Measurements from ENCODE around the gene AP1S3. TPM values are rescaled to one million over a fixed set of nuclear protein-coding genes. Genes with fewer than 3 reads are reported as not detected.

The AP1S3 gene
- total and polyA plus RNA-seq, 2 donors (not counting 3 experiments of a cell fraction or from before 2014, with no cell fraction given): 0.69 to 3.8 TPM

DNA sequence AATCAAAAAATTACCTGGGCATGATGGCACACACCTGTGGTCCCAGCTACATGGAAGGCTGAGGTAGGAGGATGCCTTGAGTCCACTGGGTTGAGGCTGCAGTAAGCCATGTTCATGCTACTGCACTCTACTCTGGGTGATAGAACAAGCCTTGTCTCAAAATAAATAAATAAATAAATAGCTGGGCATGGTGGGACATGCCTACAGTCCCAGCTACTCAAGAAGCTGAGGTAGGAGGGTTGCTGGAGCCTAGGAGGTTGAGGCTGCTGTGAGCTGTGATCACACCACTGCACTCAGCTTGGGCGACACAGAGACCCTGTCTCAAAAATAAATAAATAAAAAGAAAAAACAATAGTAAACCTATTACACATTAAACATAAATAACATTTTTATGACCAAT lies 3.0 kb downstream of the AP1S3 start:
- BruUV-seq (replicated peaks): no TSS peak
- Histone ChIP-seq H3K9me1 (replicated peaks; ENCODE audit: control insufficient read depth, extremely low read depth, insufficient read depth, low read length) (no peaks in the 10 kb centered on the region), H3K36me3 (ENCODE audit: control insufficient read depth in 2 of 2, extremely low read depth in 1 of 2, insufficient read depth in 2 of 2, low read length in 2 of 2) (no peaks in the 10 kb centered on the region), H3K4me1 (ENCODE audit: control insufficient read depth, extremely low read depth, insufficient read depth, low read length) (peaks cover 7% of the 10 kb centered on the region), H3K9ac (replicated peaks; ENCODE audit: extremely low read depth, insufficient read depth, low read length) (no peak overlapping the region), H3K27me3 (ENCODE audit: control insufficient read depth in 2 of 2, insufficient read depth in 2 of 2, low read length in 2 of 2) (no peaks in the 10 kb centered on the region), H4K20me1 (replicated peaks; ENCODE audit: control insufficient read depth, extremely low read depth, insufficient read depth, low read length) (no peaks in the 10 kb centered on the region), H3K9me3 (replicated peaks; ENCODE audit: control insufficient read depth, insufficient read depth, low read length) (no peaks in the 10 kb centered on the region), H2AFZ (ENCODE audit: low read depth, low read length) (no peak overlapping the region), H3K4me2 (ENCODE audit: insufficient read depth, low read length) (no peak overlapping the region), H3K4me3 (replicated peaks in 1 of 3; ENCODE audit: insufficient read depth in 1 of 3, low read depth in 1 of 3, low read length in 3 of 3) (no peak overlapping the region), H3K79me2 (ENCODE audit: control insufficient read depth, insufficient read depth, low read length) (no peaks in the 10 kb centered on the region), H3K27ac (ENCODE audit: insufficient read depth, low read depth, low read length) (no peak overlapping the region)
- DNase-seq (ENCODE audit: low read depth, low spot score): no peak
- dilution Hi-C loops (cut with MboI; ENCODE audit: extremely low pct_ligation_motif_present, low sequenced_read_pairs): no loop called here
- TF ChIP-seq JUN (IDR thresholded peaks at IDR 0.05; ENCODE audit: borderline replicate concordance, insufficient read depth, insufficient read length, low read depth) (no peak), MAX (IDR thresholded peaks at IDR 0.05; ENCODE audit: insufficient read depth, insufficient read length) (no peak), POLR2AphosphoS5 (IDR thresholded peaks at IDR 0.05; ENCODE audit: insufficient read depth, low read depth, low read length) (no peak), GATA2 (IDR thresholded peaks at IDR 0.05; ENCODE audit: insufficient read depth, insufficient read length, low read depth, low read length) (no peak)
- POLR2A ChIA-PET: no interaction called here
- FAIRE-seq: no peak
- intact Hi-C loops (cut with micrococcal nuclease): no loop called here
- CTCF ChIA-PET: interaction anchor here (1.4 kb wide), 1 partner anchor 143 kb away, joined by 3 read pairs; no protein-coding TSS in a partner anchor

- FAIRE-seq: no peak
- H3K79me2 ChIP-seq (ENCODE audit: control insufficient read depth, insufficient read depth, low read length): no peaks in the 10 kb centered on the region
These were observed 5.0 kb downstream of the AP1S3 start for GRCh38 chr2:223832241-223832903.

More at GRCh38 chr2:223832241-223832903, 5.0 kb downstream of the AP1S3 start:
- intact Hi-C loops (cut with micrococcal nuclease): no loop called here
- Histone ChIP-seq H4K20me1 (replicated peaks; ENCODE audit: control insufficient read depth, extremely low read depth, insufficient read depth, low read length) (no peaks in the 10 kb centered on the region), H3K27me3 (ENCODE audit: control insufficient read depth in 2 of 2, insufficient read depth in 2 of 2, low read length in 2 of 2) (no peaks in the 10 kb centered on the region), H3K9me1 (replicated peaks; ENCODE audit: control insufficient read depth, extremely low read depth, insufficient read depth, low read length) (no peaks in the 10 kb centered on the region), H3K4me1 (ENCODE audit: control insufficient read depth, extremely low read depth, insufficient read depth, low read length) (peaks cover 4% of the 10 kb centered on the region), H3K27ac (ENCODE audit: insufficient read depth, low read depth, low read length) (no peak overlapping the region), H3K4me3 (replicated peaks in 1 of 3; ENCODE audit: insufficient read depth in 1 of 3, low read depth in 1 of 3, low read length in 3 of 3) (no peak overlapping the region), H3K9me3 (replicated peaks; ENCODE audit: control insufficient read depth, insufficient read depth, low read length) (no peaks in the 10 kb centered on the region), H3K4me2 (ENCODE audit: insufficient read depth, low read length) (no peak overlapping the region), H3K9ac (replicated peaks; ENCODE audit: extremely low read depth, insufficient read depth, low read length) (no peak overlapping the region), H2AFZ (ENCODE audit: low read depth, low read length) (no peak overlapping the region), H3K36me3 (ENCODE audit: control insufficient read depth in 2 of 2, extremely low read depth in 1 of 2, insufficient read depth in 2 of 2, low read length in 2 of 2) (no peaks in the 10 kb centered on the region)
- no TSS peak for BruUV-seq (replicated peaks)
- no peak for DNase-seq (ENCODE audit: low read depth, low spot score)
- ChIA-PET POLR2A (no interaction called here), CTCF (no interaction called here)
- TF ChIP-seq FOS (IDR thresholded peaks at IDR 0.05; ENCODE audit: borderline replicate concordance, insufficient read depth, low read length): no peak
- TF ChIP-seq POLR2AphosphoS5 (IDR thresholded peaks at IDR 0.05; ENCODE audit: insufficient read depth, low read depth, low read length): no peak
- TF ChIP-seq MYC (IDR thresholded peaks at IDR 0.05; ENCODE audit: low read depth, low read length): no peak
- TF ChIP-seq MAX (IDR thresholded peaks at IDR 0.05; ENCODE audit: insufficient read depth, insufficient read length): no peak
- TF ChIP-seq POLR2A (IDR thresholded peaks at IDR 0.05; ENCODE audit: low read depth, low read length): no peak
- TF ChIP-seq EZH2 (IDR thresholded peaks at IDR 0.05; ENCODE audit: borderline replicate concordance, low read depth, low read length, severe bottlenecking): no peak
- TF ChIP-seq GATA2 (IDR thresholded peaks at IDR 0.05; ENCODE audit: insufficient read depth, insufficient read length, low read depth, low read length): no peak
- no peak for TF ChIP-seq CTCF (IDR thresholded peaks at IDR 0.05; ENCODE audit: extremely low read depth in 1 of 2, insufficient read depth in 1 of 2, low read depth in 1 of 2, low read length in 2 of 2)
- TF ChIP-seq JUN (IDR thresholded peaks at IDR 0.05; ENCODE audit: borderline replicate concordance, insufficient read depth, insufficient read length, low read depth): no peak
- dilution Hi-C loops (cut with MboI; ENCODE audit: extremely low pct_ligation_motif_present, low sequenced_read_pairs): no loop called here
